Parathyroid adenoma (tissue), 2 donors: ENCODE data around the gene MT1B.

Experiments
- H2AFZ ChIP-seq: fragments of 300-600 bp; sonication (generic); one replicate; pipeline ENCODE4 v1.7.0; 2017; ENCODE audit warnings: antibody characterized with exemption, mild to moderate bottlenecking
- H3K27ac ChIP-seq: fragments of 300-600 bp; sonication (generic); one replicate; pipeline ENCODE4 v1.7.0; 2017
- H3K27me3 ChIP-seq: fragments of 300-600 bp; sonication (generic); one replicate; pipeline ENCODE4 v1.7.0; 2017; ENCODE audit warnings: low read length; ENCODE audit not compliant: control insufficient read depth, insufficient read depth
- H3K36me3 ChIP-seq: fragments of 300-600 bp; sonication (generic); one replicate; pipeline ENCODE4 v1.7.0; 2017; ENCODE audit warnings: low read length; ENCODE audit not compliant: control insufficient read depth, insufficient read depth
- H3K4me1 ChIP-seq: fragments of 300-600 bp; sonication (generic); one replicate; pipeline ENCODE4 v1.7.0; 2017; ENCODE audit warnings: control low read depth
- H3K4me2 ChIP-seq: fragments of 300-600 bp; sonication (generic); one replicate; pipeline ENCODE4 v1.7.0; 2017; ENCODE audit warnings: low read length
- H3K4me3 ChIP-seq: fragments of 300-600 bp; sonication (generic); one replicate; pipeline ENCODE4 v1.7.0; 2017; ENCODE audit warnings: low read depth, low read length
- H3K79me2 ChIP-seq: fragments of 300-600 bp; sonication (generic); one replicate; pipeline ENCODE4 v1.7.0; 2017; ENCODE audit warnings: control low read depth
- H3K9ac ChIP-seq: fragments of 300-600 bp; sonication (generic); one replicate; pipeline ENCODE4 v1.7.0; 2017; ENCODE audit warnings: mild to moderate bottlenecking
- H3K9me3 ChIP-seq: fragments of 300-600 bp; sonication (generic); one replicate; pipeline ENCODE4 v1.7.0; 2017; ENCODE audit warnings: low read length; ENCODE audit not compliant: control insufficient read depth
- TF ChIP-seq, protein P1 (sequence below): fragments of 300-600 bp; sonication (generic); IDR thresholded peaks from one replicate; pipeline ENCODE4 v1.7.0; 2017; ENCODE audit warnings: antibody characterized with exemption, mild to moderate bottlenecking
- donor health status: primary hyperparathyroidism.

MT1B gene

DNA sequence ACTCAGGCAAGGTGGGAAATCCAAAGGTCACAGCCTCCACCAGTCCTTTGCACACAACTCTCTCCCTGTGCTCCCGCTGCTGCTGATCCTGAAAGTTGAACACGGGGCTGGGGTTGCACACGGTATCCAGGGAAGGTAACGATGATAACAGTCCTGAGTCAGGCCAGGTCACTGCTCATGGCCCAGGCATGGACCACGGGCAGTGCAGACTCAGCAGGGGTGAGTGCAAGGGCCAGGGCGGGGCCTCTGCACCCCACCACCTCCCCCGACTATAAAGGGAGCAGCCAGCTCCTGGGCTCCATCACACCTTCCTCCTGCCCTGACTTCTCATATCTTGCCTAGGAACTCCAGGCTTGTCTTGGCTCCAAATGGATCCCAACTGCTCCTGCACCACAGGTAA is at the start of gene MT1B:
TSS of gene MT1B (plus strand) at position 301 of the 400 bp plus-strand sequence. CDS start at position 369, 68 bp downstream.
- no peaks in the 10 kb centered on the region for H3K27me3 ChIP-seq
- no peaks in the 10 kb centered on the region for H3K36me3 ChIP-seq
- H3K79me2 ChIP-seq: no peaks in the 10 kb centered on the region
- no peak within 1 kb of the TSS for H3K9ac ChIP-seq
- H3K4me3 ChIP-seq: no peak within 1 kb of the TSS
- H2AFZ ChIP-seq: no peak within 1 kb of the TSS
- H3K4me2 ChIP-seq: no peak within 1 kb of the TSS
- no peaks in the 10 kb centered on the region for H3K9me3 ChIP-seq
- no peak within 1 kb of the TSS for H3K27ac ChIP-seq
- TF ChIP-seq, protein P1, sequence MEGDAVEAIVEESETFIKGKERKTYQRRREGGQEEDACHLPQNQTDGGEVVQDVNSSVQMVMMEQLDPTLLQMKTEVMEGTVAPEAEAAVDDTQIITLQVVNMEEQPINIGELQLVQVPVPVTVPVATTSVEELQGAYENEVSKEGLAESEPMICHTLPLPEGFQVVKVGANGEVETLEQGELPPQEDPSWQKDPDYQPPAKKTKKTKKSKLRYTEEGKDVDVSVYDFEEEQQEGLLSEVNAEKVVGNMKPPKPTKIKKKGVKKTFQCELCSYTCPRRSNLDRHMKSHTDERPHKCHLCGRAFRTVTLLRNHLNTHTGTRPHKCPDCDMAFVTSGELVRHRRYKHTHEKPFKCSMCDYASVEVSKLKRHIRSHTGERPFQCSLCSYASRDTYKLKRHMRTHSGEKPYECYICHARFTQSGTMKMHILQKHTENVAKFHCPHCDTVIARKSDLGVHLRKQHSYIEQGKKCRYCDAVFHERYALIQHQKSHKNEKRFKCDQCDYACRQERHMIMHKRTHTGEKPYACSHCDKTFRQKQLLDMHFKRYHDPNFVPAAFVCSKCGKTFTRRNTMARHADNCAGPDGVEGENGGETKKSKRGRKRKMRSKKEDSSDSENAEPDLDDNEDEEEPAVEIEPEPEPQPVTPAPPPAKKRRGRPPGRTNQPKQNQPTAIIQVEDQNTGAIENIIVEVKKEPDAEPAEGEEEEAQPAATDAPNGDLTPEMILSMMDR: no peak
- H3K4me1 ChIP-seq: peaks cover 3% of the 10 kb centered on the region

DNA sequence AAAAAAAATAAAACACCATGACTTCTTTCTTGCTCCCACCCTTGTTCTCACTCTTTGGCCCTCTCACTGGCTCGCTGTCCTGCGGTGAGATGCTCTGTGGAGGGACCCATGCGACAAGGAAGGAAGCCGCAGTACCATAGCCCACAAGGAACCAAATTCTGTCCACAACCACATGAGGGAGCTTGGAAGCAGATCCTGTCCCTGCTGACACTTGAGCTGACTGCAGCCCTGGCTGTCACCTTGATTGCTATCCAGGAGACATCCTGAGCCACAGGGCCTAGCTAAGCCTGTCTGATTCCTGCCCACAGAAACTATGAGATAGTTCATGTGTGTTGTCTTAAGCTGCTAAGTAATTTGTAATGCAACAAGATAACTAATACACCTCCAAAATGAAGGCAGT is 48.1 kb upstream of the MT1B start:
- Histone ChIP-seq H3K27ac (peak overlapping the region; percentile 15), H3K4me2 (no peak overlapping the region), H3K9ac (no peak overlapping the region)

DNA sequence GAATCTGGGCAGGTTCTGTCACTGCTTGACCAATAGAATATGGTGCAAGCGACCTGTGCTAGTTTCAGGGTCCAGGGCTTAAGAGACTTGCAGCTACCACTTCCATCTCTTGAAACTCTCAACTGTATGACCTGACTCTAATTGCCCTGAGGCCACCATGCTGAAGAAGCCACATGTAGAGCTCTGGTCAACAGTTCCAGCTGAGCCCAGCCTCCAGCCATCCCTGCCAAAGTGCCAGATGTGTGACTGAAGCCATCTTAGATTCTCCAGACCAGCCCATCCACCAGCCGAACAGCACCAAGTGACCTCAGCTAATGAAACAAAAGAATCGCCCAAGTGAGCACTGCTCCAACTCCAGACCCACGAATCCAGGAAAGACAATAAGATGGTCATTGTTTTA is 46.7 kb upstream of the MT1B start:
- Histone ChIP-seq H3K9me3 (no peaks in the 10 kb centered on the region), H3K79me2 (no peaks in the 10 kb centered on the region), H3K4me2 (no peak overlapping the region), H3K9ac (no peak overlapping the region), H3K4me1 (peaks cover 11% of the 10 kb centered on the region), H3K36me3 (no peaks in the 10 kb centered on the region), H3K27ac (no peak overlapping the region), H3K27me3 (no peaks in the 10 kb centered on the region), H3K4me3 (no peak overlapping the region), H2AFZ (no peak overlapping the region)
- TF ChIP-seq, protein P1: no peak

More for the DNA sequence above, 48.1 kb upstream of the MT1B start:
- Histone ChIP-seq H3K36me3 (no peaks in the 10 kb centered on the region), H2AFZ (peak overlapping the region; percentile 65), H3K9me3 (no peaks in the 10 kb centered on the region), H3K4me3 (no peak overlapping the region), H3K27me3 (no peaks in the 10 kb centered on the region), H3K79me2 (no peaks in the 10 kb centered on the region), H3K4me1 (peaks cover under 1% of the 10 kb centered on the region)
- TF ChIP-seq, protein P1: peak; percentile 60

DNA sequence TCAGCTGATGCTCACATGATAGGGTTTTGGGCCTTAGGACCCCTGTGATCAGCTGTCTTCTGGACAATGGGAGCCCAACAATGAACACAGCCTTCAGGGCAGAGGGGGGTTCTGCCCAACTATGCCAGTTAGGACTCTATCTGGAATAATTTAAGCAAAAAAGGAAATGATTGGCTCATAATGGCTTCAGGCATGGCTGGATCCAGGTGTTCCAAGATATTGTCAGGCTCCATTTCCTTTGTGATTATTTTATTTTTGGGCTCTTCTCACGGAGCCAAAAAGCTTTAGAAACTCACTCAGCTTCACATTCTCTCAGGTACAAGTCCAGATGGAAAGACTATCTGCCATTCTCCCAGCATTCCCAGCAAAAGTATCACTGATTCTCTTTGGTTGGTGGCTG is 46.2 kb upstream of the MT1B start:
- peaks cover 15% of the 10 kb centered on the region for H3K4me1 ChIP-seq
- H3K27ac ChIP-seq: peak overlapping the region; percentile 90
- no peak overlapping the region for H3K4me2 ChIP-seq

DNA sequence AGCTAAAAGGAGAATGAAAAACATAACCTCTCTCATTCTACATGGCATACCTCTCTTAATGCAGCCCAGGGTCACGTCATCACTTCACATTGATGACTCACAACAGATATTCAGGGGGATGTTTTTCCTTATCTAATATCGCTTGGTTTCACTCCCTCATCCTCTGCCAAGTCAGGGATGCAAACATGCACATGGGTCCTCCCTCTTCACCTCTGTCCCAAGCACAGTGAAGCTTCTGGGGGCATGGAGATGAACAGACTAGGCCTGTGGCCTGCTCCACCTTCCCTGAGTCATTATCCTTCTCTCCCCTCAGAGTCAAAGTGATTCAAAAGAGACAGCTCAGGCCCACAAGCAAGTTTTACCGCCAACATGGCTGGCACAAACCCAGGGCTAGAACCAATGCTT is 45.6 kb upstream of the MT1B start:
- Histone ChIP-seq H3K4me1 (peaks cover 15% of the 10 kb centered on the region), H3K9me3 (no peaks in the 10 kb centered on the region), H3K9ac (no peak overlapping the region), H3K27me3 (no peaks in the 10 kb centered on the region), H3K27ac (peak overlapping the region; percentile 90), H3K4me2 (no peak overlapping the region), H2AFZ (peak overlapping the region; percentile 9), H3K4me3 (no peak overlapping the region), H3K79me2 (no peaks in the 10 kb centered on the region), H3K36me3 (no peaks in the 10 kb centered on the region)
- TF ChIP-seq, protein P1: no peak

More for the DNA sequence above, 46.2 kb upstream of the MT1B start:
- H3K36me3 ChIP-seq: no peaks in the 10 kb centered on the region
- no peak overlapping the region for H3K4me3 ChIP-seq
- no peaks in the 10 kb centered on the region for H3K9me3 ChIP-seq
- TF ChIP-seq, protein P1: no peak
- H2AFZ ChIP-seq: no peak overlapping the region
- H3K9ac ChIP-seq: no peak overlapping the region
- no peaks in the 10 kb centered on the region for H3K79me2 ChIP-seq
- no peaks in the 10 kb centered on the region for H3K27me3 ChIP-seq
